Endothelial cell of umbilical vein (primary cell): ENCODE results near the gene NINJ2. TPM values are rescaled to one million over a fixed set of nuclear protein-coding genes. Genes with fewer than 3 reads are reported as not detected.

Experiments used
- BruUV-seq: library from RNA; stranded (reverse); fragments of 400-500 nt; replicated peaks from 2 replicates; lab custom pipeline; 2021; lab: Mats Ljungman, UMichigan
- CTCF ChIA-PET: fragments of 300-600, 350-600 bp; sonication (Branson Sonifier 250); formaldehyde crosslinking; loops from one replicate; lab custom pipeline; 2021; ENCODE audit warnings: antibody characterized with exemption, inconsistent platforms; lab: Charles Lee
- POLR2A ChIA-PET: fragments of 300-600, 350-600 bp; sonication (Branson Sonifier 250); formaldehyde crosslinking; loops from one replicate; lab custom pipeline; 2021; ENCODE audit warnings: antibody characterized with exemption, inconsistent platforms; lab: Charles Lee
- DNase-seq: peaks from one replicate; pipeline ENCODE4 v3.0.0-alpha.2; 2011; ENCODE audit warnings: low read depth, low spot score
- FAIRE-seq: peaks from 2 replicates; lab custom pipeline; 2011; peaks lifted over from hg19 to GRCh38; lab: Jason Lieb, UNC
- H2AFZ ChIP-seq: 2 replicates; pipeline ENCODE4 v1.6.0; 2012; ENCODE audit warnings: low read depth, low read length, control low read depth, inconsistent platforms
- H3K27ac ChIP-seq: 2 replicates; pipeline ENCODE4 v1.5.1; 2011; ENCODE audit warnings: low read depth, mild to moderate bottlenecking, control low read depth, low read length, moderate library complexity; ENCODE audit not compliant: insufficient read depth
- H3K27me3 ChIP-seq, 2 experiments: 2 replicates each; pipeline versions ENCODE4 v1.6.0 to v1.6.1; 2011; ENCODE audit warnings: low read length in 2 of 2, mixed read lengths in 1 of 2; ENCODE audit not compliant: control insufficient read depth in 2 of 2, insufficient read depth in 2 of 2
- H3K36me3 ChIP-seq, 2 experiments: 2 replicates in 1 of 2; 3 replicates in 1 of 2; pipeline ENCODE4 v1.5.1; 2011; ENCODE audit warnings: low read length in 2 of 2, mild to moderate bottlenecking in 1 of 2, moderate library complexity in 1 of 2; ENCODE audit not compliant: control insufficient read depth in 2 of 2, insufficient read depth in 2 of 2; ENCODE audit errors: extremely low read depth in 1 of 2
- H3K4me1 ChIP-seq: 3 replicates; pipeline ENCODE4 v1.5.1; 2011; ENCODE audit warnings: mild to moderate bottlenecking, low read length; ENCODE audit not compliant: control insufficient read depth, insufficient read depth; ENCODE audit errors: extremely low read depth
- H3K4me2 ChIP-seq: 2 replicates; pipeline ENCODE4 v1.6.1; 2011; ENCODE audit warnings: low read length, control low read depth, mixed read lengths; ENCODE audit not compliant: insufficient read depth
- H3K4me3 ChIP-seq, 3 experiments: fragments of 200-600 bp in 1 of 3; sonication (generic), shearing (Covaris generic) in 1 of 3; replicated peaks in 1 of 3; 2 replicates each; pipeline ENCODE4 v1.5.1; 2011 to 2016; ENCODE audit warnings: control low read depth in 3 of 3, low read length in 3 of 3, mild to moderate bottlenecking in 2 of 3, inconsistent platforms in 1 of 3, low read depth in 1 of 3, moderate library complexity in 1 of 3; ENCODE audit not compliant: insufficient read depth in 1 of 3
- H3K79me2 ChIP-seq: 2 replicates; pipeline ENCODE4 v1.6.0; 2012; ENCODE audit warnings: low read length, inconsistent platforms; ENCODE audit not compliant: control insufficient read depth, insufficient read depth
- H3K9ac ChIP-seq: replicated peaks from 2 replicates; pipeline ENCODE3; 2011; ENCODE audit warnings: low read length, control low read depth; ENCODE audit not compliant: insufficient read depth; ENCODE audit errors: extremely low read depth
- H3K9me1 ChIP-seq: replicated peaks from 3 replicates; pipeline ENCODE4 v1.6.0; 2011; ENCODE audit warnings: mild to moderate bottlenecking, low read length; ENCODE audit not compliant: control insufficient read depth, insufficient read depth; ENCODE audit errors: extremely low read depth
- H3K9me3 ChIP-seq: replicated peaks from 2 replicates; pipeline ENCODE4 v1.5.1; 2012; ENCODE audit warnings: low read length, inconsistent platforms; ENCODE audit not compliant: control insufficient read depth, insufficient read depth
- H4K20me1 ChIP-seq: replicated peaks from 2 replicates; pipeline ENCODE3; 2011; ENCODE audit warnings: mild to moderate bottlenecking, low read length; ENCODE audit not compliant: control insufficient read depth, insufficient read depth; ENCODE audit errors: extremely low read depth
- EZH2 ChIP-seq: IDR thresholded peaks from 2 replicates; pipeline ENCODE4 v1.6.1; 2012; ENCODE audit warnings: borderline replicate concordance, low read depth, mild to moderate bottlenecking, moderate library complexity, low read length, inconsistent platforms; ENCODE audit not compliant: severe bottlenecking
- FOS ChIP-seq: IDR thresholded peaks from 2 replicates; pipeline ENCODE4 v1.6.1; 2011; ENCODE audit warnings: mild to moderate bottlenecking, low read length, moderate library complexity, borderline replicate concordance; ENCODE audit not compliant: insufficient read depth
- GATA2 ChIP-seq: IDR thresholded peaks from 2 replicates; pipeline ENCODE4 v1.7.0; 2011; ENCODE audit warnings: low read depth, mild to moderate bottlenecking, moderate library complexity, mixed read lengths, low read length; ENCODE audit not compliant: insufficient read length, insufficient read depth
- JUN ChIP-seq: IDR thresholded peaks from 2 replicates; pipeline ENCODE4 v1.6.1; 2011; ENCODE audit warnings: borderline replicate concordance, low read depth; ENCODE audit not compliant: insufficient read length, insufficient read depth
- MYC ChIP-seq: IDR thresholded peaks from one replicate; pipeline ENCODE4 v1.6.1; 2011; ENCODE audit warnings: mild to moderate bottlenecking, low read depth, low read length
- POLR2A ChIP-seq: IDR thresholded peaks from 2 replicates; pipeline ENCODE4 v1.6.1; 2012; ENCODE audit warnings: low read depth, mild to moderate bottlenecking, control low read depth, low read length
- POLR2AphosphoS5 ChIP-seq: IDR thresholded peaks from 2 replicates; pipeline ENCODE4 v1.6.1; 2012; ENCODE audit warnings: low read depth, mild to moderate bottlenecking, control low read depth, low read length, moderate library complexity; ENCODE audit not compliant: insufficient read depth
- dilution Hi-C: fragments of 300-500 bp; cut with MboI; formaldehyde crosslinking; loops from one replicate; pipeline ENCODE4 v1.15.0; 2019; ENCODE audit warnings: low sequenced_read_pairs; ENCODE audit not compliant: extremely low pct_ligation_motif_present
- intact Hi-C: fragments of 100-400 bp; cut with micrococcal nuclease; formaldehyde crosslinking; loops from one replicate; pipeline ENCODE4 v1.10.0; 2022
- polyA plus RNA-seq, 4 experiments: library from polyadenylated mRNA; depleted of rRNA in 3 of 4; stranded (reverse) in 3 of 4; unstranded in 1 of 4; fragments of >200 nt; gene quantifications; 2 replicates each; pipeline versions ENCODE4 v1.2.1 to v1.2.3, GENCODE V29; 2011 to 2012; ENCODE audit warnings: missing spikeins in 1 of 4
- total RNA-seq: library from RNA; stranded (reverse); gene quantifications from 2 replicates; pipeline ENCODE4 v1.2.3, GENCODE V29; 2021
- TF ChIP-seq, protein P1 (sequence below): IDR thresholded peaks from 2 replicates; pipeline ENCODE4 v1.6.1; 2011; ENCODE audit not compliant: insufficient read depth, insufficient read length
- TF ChIP-seq, protein P2 (sequence below), 2 donors: IDR thresholded peaks; 1 replicate in 1 of 2; 2 replicates in 1 of 2; pipeline ENCODE4 v1.5.1; 2011; ENCODE audit warnings: low read length in 2 of 2, mild to moderate bottlenecking in 2 of 2, moderate library complexity in 2 of 2, control low read depth in 1 of 2, inconsistent platforms in 1 of 2, low read depth in 1 of 2; ENCODE audit not compliant: insufficient read depth in 1 of 2; ENCODE audit errors: extremely low read depth in 1 of 2

Gene NINJ2
- total and polyA plus RNA-seq, 2 donors (not counting 3 experiments of a cell fraction or from before 2014, with no cell fraction given): 0.75 to 4.4 TPM

DNA sequence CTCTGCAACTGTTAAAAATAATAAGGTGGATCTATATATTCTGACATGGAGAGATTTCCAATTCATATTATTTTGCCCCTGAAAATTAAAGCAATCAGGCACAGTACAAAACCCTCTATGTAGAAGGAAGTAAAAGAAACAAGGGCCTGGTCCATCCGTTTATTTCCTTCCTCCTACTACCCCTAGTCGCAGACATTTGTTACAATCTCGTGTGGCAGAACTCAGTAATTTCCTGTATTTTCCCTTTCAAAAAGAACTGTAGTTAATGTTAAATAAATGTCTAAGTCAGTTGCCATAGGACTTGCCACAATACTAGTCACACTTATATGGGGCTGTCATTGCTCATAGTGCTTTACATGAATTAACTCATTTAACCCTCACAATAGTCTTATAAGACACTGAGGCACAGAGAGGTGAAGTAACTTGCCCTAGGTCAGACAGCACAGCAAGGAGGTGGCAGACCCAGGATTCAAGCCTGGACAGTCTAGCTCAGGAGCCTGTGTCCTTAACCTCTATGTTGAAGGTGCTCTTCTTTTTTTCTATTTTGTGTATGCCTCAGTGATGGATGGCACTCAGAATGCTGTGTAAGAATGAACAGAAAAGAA, 24.2 kb downstream of the NINJ2 start:
- H3K9ac ChIP-seq: no peak overlapping the region
- H3K9me1 ChIP-seq: no peaks in the 10 kb centered on the region
- no peak overlapping the region for H3K4me3 ChIP-seq
- H2AFZ ChIP-seq: no peak overlapping the region
- no TSS peak for BruUV-seq
- H3K4me2 ChIP-seq: no peak overlapping the region
- POLR2A ChIA-PET: no interaction called here
- DNase-seq: peak; percentile 64
- H3K36me3 ChIP-seq: no peaks in the 10 kb centered on the region
- intact Hi-C loops (no loop called here), dilution Hi-C loops (no loop called here)
- H3K9me3 ChIP-seq: no peaks in the 10 kb centered on the region
- TF ChIP-seq JUN (no peak), FOS (no peak), POLR2A (no peak), MYC (no peak), POLR2AphosphoS5 (no peak), GATA2 (no peak), EZH2 (no peak)
- TF ChIP-seq, protein P1, sequence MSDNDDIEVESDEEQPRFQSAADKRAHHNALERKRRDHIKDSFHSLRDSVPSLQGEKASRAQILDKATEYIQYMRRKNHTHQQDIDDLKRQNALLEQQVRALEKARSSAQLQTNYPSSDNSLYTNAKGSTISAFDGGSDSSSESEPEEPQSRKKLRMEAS: no peak
- TF ChIP-seq, protein P2, sequence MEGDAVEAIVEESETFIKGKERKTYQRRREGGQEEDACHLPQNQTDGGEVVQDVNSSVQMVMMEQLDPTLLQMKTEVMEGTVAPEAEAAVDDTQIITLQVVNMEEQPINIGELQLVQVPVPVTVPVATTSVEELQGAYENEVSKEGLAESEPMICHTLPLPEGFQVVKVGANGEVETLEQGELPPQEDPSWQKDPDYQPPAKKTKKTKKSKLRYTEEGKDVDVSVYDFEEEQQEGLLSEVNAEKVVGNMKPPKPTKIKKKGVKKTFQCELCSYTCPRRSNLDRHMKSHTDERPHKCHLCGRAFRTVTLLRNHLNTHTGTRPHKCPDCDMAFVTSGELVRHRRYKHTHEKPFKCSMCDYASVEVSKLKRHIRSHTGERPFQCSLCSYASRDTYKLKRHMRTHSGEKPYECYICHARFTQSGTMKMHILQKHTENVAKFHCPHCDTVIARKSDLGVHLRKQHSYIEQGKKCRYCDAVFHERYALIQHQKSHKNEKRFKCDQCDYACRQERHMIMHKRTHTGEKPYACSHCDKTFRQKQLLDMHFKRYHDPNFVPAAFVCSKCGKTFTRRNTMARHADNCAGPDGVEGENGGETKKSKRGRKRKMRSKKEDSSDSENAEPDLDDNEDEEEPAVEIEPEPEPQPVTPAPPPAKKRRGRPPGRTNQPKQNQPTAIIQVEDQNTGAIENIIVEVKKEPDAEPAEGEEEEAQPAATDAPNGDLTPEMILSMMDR (IDR thresholded peaks at IDR 0.05; ENCODE audit: extremely low read depth in 1 of 2, insufficient read depth in 1 of 2, low read depth in 1 of 2, low read length in 2 of 2): no peak
- H3K79me2 ChIP-seq: no peaks in the 10 kb centered on the region
- CTCF ChIA-PET: interaction anchor here (1.4 to 1.8 kb wide), 3 partner anchors 29 to 112 kb away, joined by 4 to 5 read pairs (median 5); no protein-coding TSS in a partner anchor
- H4K20me1 ChIP-seq: no peaks in the 10 kb centered on the region
- H3K4me1 ChIP-seq: peaks cover 17% of the 10 kb centered on the region
- FAIRE-seq: peak; percentile 33
- no peaks in the 10 kb centered on the region for H3K27me3 ChIP-seq
- H3K27ac ChIP-seq: no peak overlapping the region
